HEK293 (cell line): ENCODE results near the gene KLRC1.

Experiments
- CTCF ChIA-PET: fragments of 350-600 bp; formaldehyde crosslinking; extraction: SDS; loops from one replicate; lab custom pipeline; 2021; ENCODE audit warnings: antibody characterized with exemption; lab: Yijun Ruan, JAX
- POLR2A ChIA-PET: fragments of 300-600 bp; formaldehyde crosslinking; extraction: SDS; loops from one replicate; lab custom pipeline; 2020; ENCODE audit warnings: antibody characterized with exemption, inconsistent platforms; lab: Yijun Ruan, JAX
- H3K27ac ChIP-seq: fragments of 200-500 bp; sonication (Bioruptor generic); 2 replicates; pipeline ENCODE4 v1.5.1; 2014; ENCODE audit warnings: low read depth, low read length, control low read depth, inconsistent platforms; ENCODE audit errors: extremely low read depth
- H3K36me3 ChIP-seq, 2 experiments: fragments of 200-500 bp in 1 of 2; sonication (Bioruptor generic) in 1 of 2; 1 replicate in 1 of 2; 2 replicates in 1 of 2; pipeline ENCODE4 v1.5.1; 2014 to 2017; ENCODE audit warnings: inconsistent platforms in 2 of 2, low read length in 2 of 2; ENCODE audit not compliant: control insufficient read depth in 2 of 2, insufficient read depth in 1 of 2
- H3K4me1 ChIP-seq: fragments of 200-500 bp; sonication (Bioruptor generic); 2 replicates; pipeline ENCODE4 v1.5.1; 2014; ENCODE audit warnings: mild to moderate bottlenecking, low read length, inconsistent platforms; ENCODE audit not compliant: control insufficient read depth, insufficient read depth
- H3K4me3 ChIP-seq: 2 replicates; pipeline ENCODE4 v1.5.1; 2011; ENCODE audit warnings: low read depth, mild to moderate bottlenecking, control low read depth, low read length, moderate library complexity
- H3K9me3 ChIP-seq: fragments of 200-500 bp; sonication (Bioruptor generic); 2 replicates; pipeline ENCODE4 v1.5.1; 2014; ENCODE audit warnings: low read depth, low read length, inconsistent platforms; ENCODE audit not compliant: control insufficient read depth, insufficient read depth
- BCL11A ChIP-seq: fragments of 450-650 bp; formaldehyde crosslinking; IDR thresholded peaks from 2 replicates; pipeline ENCODE4 v1.5.1; 2016; ENCODE audit warnings: low read depth, missing biosample characterization, missing genetic modification characterization
- CTCF ChIP-seq: fragments of 450-650 bp; formaldehyde crosslinking; IDR thresholded peaks from 2 replicates; pipeline ENCODE4 v1.5.1; 2016; ENCODE audit warnings: missing biosample characterization, missing genetic modification characterization
- GFI1B ChIP-seq: fragments of 450-650 bp; formaldehyde crosslinking; IDR thresholded peaks from 2 replicates; pipeline ENCODE4 v1.5.1; 2016; ENCODE audit warnings: missing biosample characterization, missing genetic modification characterization
- KLF1 ChIP-seq: fragments of 450-650 bp; formaldehyde crosslinking; IDR thresholded peaks from 2 replicates; pipeline ENCODE4 v1.5.1; 2016; ENCODE audit warnings: missing biosample characterization, missing genetic modification characterization
- ZBTB17 ChIP-seq: fragments of 450-650 bp; formaldehyde crosslinking; IDR thresholded peaks from 2 replicates; pipeline ENCODE4 v1.5.1; 2016; ENCODE audit warnings: missing biosample characterization, missing genetic modification characterization
- ZBTB26 ChIP-seq: fragments of 450-650 bp; formaldehyde crosslinking; optimal IDR thresholded peaks from 2 replicates; pipeline ENCODE3; 2016; ENCODE audit warnings: missing biosample characterization, mild to moderate bottlenecking, missing genetic modification characterization
- ZNF16 ChIP-seq: fragments of 450-650 bp; formaldehyde crosslinking; IDR thresholded peaks from 2 replicates; pipeline ENCODE4 v1.5.1; 2016; ENCODE audit warnings: low read depth, missing biosample characterization, missing genetic modification characterization
- ZNF174 ChIP-seq: fragments of 450-650 bp; formaldehyde crosslinking; IDR thresholded peaks from 2 replicates; pipeline ENCODE4 v1.5.0; 2017; ENCODE audit warnings: missing biosample characterization, mild to moderate bottlenecking, missing genetic modification characterization
- ZNF202 ChIP-seq: fragments of 450-650 bp; formaldehyde crosslinking; IDR thresholded peaks from 2 replicates; pipeline ENCODE4 v1.5.1; 2016; ENCODE audit warnings: missing biosample characterization, missing genetic modification characterization, borderline replicate concordance
- ZNF416 ChIP-seq: fragments of 450-650 bp; formaldehyde crosslinking; IDR thresholded peaks from 2 replicates; pipeline ENCODE4 v1.5.1; 2016; ENCODE audit warnings: missing biosample characterization, missing genetic modification characterization
- ZNF449 ChIP-seq: fragments of 450-650 bp; formaldehyde crosslinking; IDR thresholded peaks from 2 replicates; pipeline ENCODE4 v1.5.1; 2017; ENCODE audit warnings: missing biosample characterization, mild to moderate bottlenecking, missing genetic modification characterization, moderate library complexity
- ZNF585B ChIP-seq: fragments of 450-650 bp; formaldehyde crosslinking; IDR thresholded peaks from 2 replicates; pipeline ENCODE4 v1.5.1; 2016; ENCODE audit warnings: missing biosample characterization, missing genetic modification characterization
- ZNF654 ChIP-seq: fragments of 450-650 bp; formaldehyde crosslinking; IDR thresholded peaks from 2 replicates; pipeline ENCODE4 v1.5.1; 2016; ENCODE audit warnings: low read depth, missing biosample characterization, missing genetic modification characterization
- ZSCAN30 ChIP-seq: fragments of 450-650 bp; IDR thresholded peaks from 2 replicates; pipeline ENCODE4 v1.5.1; 2018; ENCODE audit warnings: missing biosample characterization, mild to moderate bottlenecking, missing genetic modification characterization, moderate library complexity
- TF ChIP-seq, protein P1 (sequence below): fragments of 450-650 bp; formaldehyde crosslinking; IDR thresholded peaks from 2 replicates; pipeline ENCODE4; 2016; ENCODE audit warnings: missing biosample characterization, missing genetic modification characterization
- TF ChIP-seq, protein P2 (sequence below): IDR thresholded peaks from 2 replicates; pipeline ENCODE4 v1.6.1; 2011; ENCODE audit warnings: mild to moderate bottlenecking, low read depth, low read length, borderline replicate concordance

Gene KLRC1

DNA sequence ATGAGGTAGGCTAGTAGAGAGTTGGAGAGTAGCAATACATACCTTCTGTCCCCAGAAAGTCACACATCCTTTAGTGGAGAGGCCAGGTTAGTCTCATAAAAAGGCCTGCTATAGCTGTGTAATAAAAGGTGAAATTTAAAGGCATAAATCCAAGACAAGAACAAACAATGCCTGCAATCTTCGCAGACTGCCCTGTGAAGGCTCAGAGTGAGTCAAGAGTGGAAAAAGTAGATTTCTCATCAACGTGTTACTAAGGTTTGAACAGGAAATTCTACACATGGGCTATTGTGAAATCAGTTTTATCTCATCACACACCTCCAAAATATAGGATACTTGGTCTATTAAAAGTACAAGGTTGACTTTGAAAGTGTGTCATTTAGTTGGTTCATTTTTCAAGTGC, at the start of gene KLRC1:
Gene KLRC1 (minus strand): TSS at position 222 of the 400 bp plus-strand sequence. CDS start 2,221 bp downstream, outside the sequence.
- no peak within 1 kb of the TSS for H3K27ac ChIP-seq
- no peak for TF ChIP-seq ZBTB26 (tag by site-specific recombination)
- no peaks in the 10 kb centered on the region for H3K9me3 ChIP-seq
- CTCF ChIA-PET, result no interaction called here
- H3K4me1 ChIP-seq, result no peaks in the 10 kb centered on the region
- no peak within 1 kb of the TSS for H3K4me3 ChIP-seq
- no peaks in the 10 kb centered on the region for H3K36me3 ChIP-seq
- POLR2A ChIA-PET, result no interaction called here

- ChIA-PET POLR2A (no interaction called here), CTCF (interaction anchor here (1.0 to 1.3 kb wide), 3 partner anchors 64 to 169 kb away, joined by 3 to 6 read pairs (median 3); no protein-coding TSS in a partner anchor)
- Histone ChIP-seq H3K4me1 (peaks cover 3% of the 10 kb centered on the region; the same call in 1 of the 2 replicates), H3K9me3 (no peaks in the 10 kb centered on the region), H3K4me3 (no peak overlapping the region), H3K27ac (no peak overlapping the region), H3K36me3 (no peaks in the 10 kb centered on the region)
- TF ChIP-seq ZSCAN30 (tag by site-specific recombination) (no peak), CTCF (tag by site-specific recombination) (peak; percentile 60), GFI1B (tag by site-specific recombination) (no peak), ZNF654 (peak; percentile 62)
Observed at GRCh38 chr12:10501030-10501429, 47.9 kb upstream of the KLRC1 start.

DNA sequence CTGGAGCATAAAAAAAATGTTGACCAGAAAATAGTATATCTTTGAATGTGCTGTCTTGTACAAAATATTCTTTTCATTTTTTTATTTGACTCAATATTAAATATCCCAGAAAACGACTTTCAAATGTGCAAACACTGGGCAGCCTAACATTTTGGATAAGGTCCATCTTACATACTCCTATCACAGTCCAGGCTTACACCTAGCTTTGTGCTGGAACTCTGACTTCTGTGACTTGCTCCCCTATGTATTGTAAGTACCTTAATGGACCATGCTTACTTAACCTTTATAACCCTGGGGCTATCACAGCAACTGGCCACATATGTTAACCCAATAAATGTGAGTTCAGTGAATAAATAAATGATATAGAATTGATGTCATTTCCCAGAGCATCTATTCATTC, 44.9 kb upstream of the KLRC1 start:
- POLR2A ChIA-PET, result no interaction called here
- no peak for TF ChIP-seq ZNF449
- no peak for TF ChIP-seq ZNF16 (tag by site-specific recombination)
- no peak for TF ChIP-seq ZNF174 (tag by site-specific recombination)
- TF ChIP-seq ZNF585B, result no peak
- TF ChIP-seq, protein P1, sequence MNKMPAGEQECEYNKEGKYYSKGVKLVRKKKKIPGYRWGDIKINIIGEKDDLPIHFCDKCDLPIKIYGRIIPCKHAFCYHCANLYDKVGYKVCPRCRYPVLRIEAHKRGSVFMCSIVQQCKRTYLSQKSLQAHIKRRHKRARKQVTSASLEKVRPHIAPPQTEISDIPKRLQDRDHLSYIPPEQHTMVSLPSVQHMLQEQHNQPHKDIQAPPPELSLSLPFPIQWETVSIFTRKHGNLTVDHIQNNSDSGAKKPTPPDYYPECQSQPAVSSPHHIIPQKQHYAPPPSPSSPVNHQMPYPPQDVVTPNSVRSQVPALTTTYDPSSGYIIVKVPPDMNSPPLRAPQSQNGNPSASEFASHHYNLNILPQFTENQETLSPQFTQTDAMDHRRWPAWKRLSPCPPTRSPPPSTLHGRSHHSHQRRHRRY (tag by site-specific recombination), result no peak
- TF ChIP-seq ZBTB17 (tag by site-specific recombination), result no peak
- no peak for TF ChIP-seq KLF1 (tag by site-specific recombination)
- no peak for TF ChIP-seq ZNF202 (tag by site-specific recombination)
- no peak for TF ChIP-seq ZNF416 (tag by site-specific recombination)
- no peak for TF ChIP-seq BCL11A (tag by site-specific recombination)
- TF ChIP-seq, protein P2, sequence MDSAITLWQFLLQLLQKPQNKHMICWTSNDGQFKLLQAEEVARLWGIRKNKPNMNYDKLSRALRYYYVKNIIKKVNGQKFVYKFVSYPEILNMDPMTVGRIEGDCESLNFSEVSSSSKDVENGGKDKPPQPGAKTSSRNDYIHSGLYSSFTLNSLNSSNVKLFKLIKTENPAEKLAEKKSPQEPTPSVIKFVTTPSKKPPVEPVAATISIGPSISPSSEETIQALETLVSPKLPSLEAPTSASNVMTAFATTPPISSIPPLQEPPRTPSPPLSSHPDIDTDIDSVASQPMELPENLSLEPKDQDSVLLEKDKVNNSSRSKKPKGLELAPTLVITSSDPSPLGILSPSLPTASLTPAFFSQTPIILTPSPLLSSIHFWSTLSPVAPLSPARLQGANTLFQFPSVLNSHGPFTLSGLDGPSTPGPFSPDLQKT, result no peak
- TF ChIP-seq, all 188 proteins: peak for 0
- peaks cover 3% of the 10 kb centered on the region; the same call in 1 of the 2 replicates for H3K4me1 ChIP-seq
- no peak overlapping the region for H3K27ac ChIP-seq
- no peak overlapping the region for H3K4me3 ChIP-seq
- CTCF ChIA-PET, result no interaction called here
- H3K36me3 ChIP-seq, result no peaks in the 10 kb centered on the region
- no peaks in the 10 kb centered on the region for H3K9me3 ChIP-seq
